Activated CD4-positive, alpha-beta T cell treated with anti-CD3 and anti-CD28 coated beads, Interleukin-2, amount 50 U/mL, for 4 hours (primary cell): ENCODE data around the gene KLF8.

Source experiments
- DNase-seq, 2 experiments: peaks; one replicate each; pipeline ENCODE4 v3.0.0-alpha.2; 2020

KLF8 gene

DNA sequence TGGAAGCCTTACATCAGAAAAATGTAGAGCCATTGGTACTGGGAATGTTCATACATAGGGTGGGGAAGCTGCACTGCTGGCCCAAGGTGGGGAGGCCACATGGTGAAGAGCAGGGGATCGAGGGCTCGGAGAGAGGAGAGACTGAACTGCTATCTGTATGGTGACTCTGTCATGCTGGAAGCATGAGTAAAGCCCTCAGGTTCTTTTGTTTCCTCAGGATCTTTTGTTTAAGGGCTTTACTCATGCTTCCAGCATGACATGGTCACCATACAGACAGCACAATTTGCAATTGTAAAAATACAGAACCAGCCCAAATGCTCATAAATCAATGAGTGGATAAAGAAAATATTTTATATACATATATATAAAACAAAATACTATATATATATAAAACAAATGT, 78.4 kb downstream of the KLF8 start:
- DNase-seq, result no peak

DNA sequence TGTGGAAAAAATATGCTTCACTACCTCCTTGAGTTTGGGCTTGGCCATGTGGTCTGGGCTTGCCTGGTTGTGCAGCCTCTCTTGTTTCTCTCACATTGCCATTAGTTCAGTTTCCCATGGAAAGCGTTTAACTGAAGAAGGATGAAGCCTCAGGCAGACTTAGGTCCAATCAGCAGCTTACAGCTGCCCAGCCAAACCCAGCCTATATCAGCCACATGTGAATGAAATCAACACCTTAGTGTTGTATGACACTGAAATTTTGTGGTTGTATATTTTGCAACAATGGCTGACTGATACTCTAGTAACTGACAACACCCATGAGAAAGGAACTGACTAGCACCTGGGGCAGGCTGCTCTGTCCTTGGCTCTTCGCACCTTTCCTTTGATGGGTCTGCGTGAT, 81.2 kb downstream of the KLF8 start:
- no peak for DNase-seq

- no peak for DNase-seq
Observed at GRCh38 chrX:56314334-56314733, 82.2 kb downstream of the KLF8 start.

GRCh38 chrX:56318076-56318475, 85.9 kb downstream of the KLF8 start:
- DNase-seq, result no peak

- DNase-seq, result no peak
Observed at GRCh38 chrX:56319165-56319564, 87.0 kb downstream of the KLF8 start.
